Stomach (tissue), 9 donors: ENCODE measurements around the gene KCNH6. TPM values are rescaled to one million over a fixed set of nuclear protein-coding genes. Genes with fewer than 3 reads are reported as not detected.

ENCODE experiments used
- DNase-seq, 2 donors: peaks; one replicate each; pipeline versions ENCODE4 v3.0.0 to v3.0.0-alpha.2; 2013 to 2019
- H3K27ac ChIP-seq, 5 donors: fragments of 200-600 bp in 4 of 5; sonication (generic) in 4 of 5; one replicate each; pipeline ENCODE4 v1.5.1; 2013 to 2019; ENCODE audit warnings: mild to moderate bottlenecking in 1 of 5, moderate library complexity in 1 of 5
- H3K27me3 ChIP-seq, 3 donors: fragments of 200-600 bp; sonication (generic); one replicate each; pipeline ENCODE4 v1.5.1; 2017 to 2019; ENCODE audit warnings: mixed run types in 1 of 3
- H3K36me3 ChIP-seq, 4 donors: fragments of 200-600 bp; sonication (generic); 1 replicate in 3 of 4; 2 replicates in 1 of 4; pipeline ENCODE4 v1.5.1; 2016 to 2019
- H3K4me1 ChIP-seq, 4 donors: fragments of 200-600 bp; sonication (generic); one replicate each; pipeline ENCODE4 v1.5.1; 2016 to 2019
- H3K4me3 ChIP-seq, 4 donors: fragments of 200-600 bp; sonication (generic) in 3 of 4; one replicate each; pipeline ENCODE4 v1.5.1; 2016 to 2019; ENCODE audit warnings: mild to moderate bottlenecking in 1 of 4
- H3K9me3 ChIP-seq, 4 donors: fragments of 200-600 bp; sonication (generic); one replicate each; pipeline ENCODE4 v1.5.1; 2016 to 2019
- EP300 ChIP-seq: sonication (generic); formaldehyde crosslinking; IDR thresholded peaks from one replicate; pipeline ENCODE4 v1.6.1; 2017; ENCODE audit warnings: antibody characterized with exemption
- POLR2A ChIP-seq, 4 donors: fragments of 450-650 bp; IDR thresholded peaks; one replicate each; pipeline ENCODE4 v1.6.1; 2016; ENCODE audit warnings: antibody characterized with exemption in 4 of 4, control low read depth in 2 of 4, mild to moderate bottlenecking in 1 of 4, moderate library complexity in 1 of 4
- POLR2AphosphoS5 ChIP-seq, 3 donors: sonication (generic); formaldehyde crosslinking; IDR thresholded peaks; one replicate each; pipeline ENCODE4 v1.6.1; 2016; ENCODE audit warnings: antibody characterized with exemption in 3 of 3
- WGBS, 5 donors: extraction: QIAGEN DNeasy Blood & Tissue Kit in 3 of 5; methylation state at CpG; one replicate each; pipeline versions ENCODE4 v1.1.5 to v1.1.7; 2013 to 2018; 5-methylcytosine and 5-hydroxymethylcytosine counted together
- intact Hi-C: fragments of 100-400 bp; cut with DNase I; formaldehyde crosslinking; loops from one replicate; pipeline ENCODE4 v1.15.1; 2023; ENCODE audit warnings: low total_unique reads
- polyA plus RNA-seq, 3 donors: library from polyadenylated mRNA; stranded (reverse); fragments of 200-250 nt; gene quantifications; one replicate each; pipeline ENCODE4 v1.2.3, GENCODE V29; 2013
- total RNA-seq, 5 donors: library from RNA; depleted of rRNA; stranded (reverse); fragments of >200 nt; gene quantifications; one replicate each; pipeline versions ENCODE4 v1.1.0 to v1.2.3, GENCODE V29; 2014 to 2016
- TF ChIP-seq, protein P1 (sequence below), 7 experiments: fragments of 450-650 bp in 4 of 7; fragments of 200-600 bp in 3 of 7; sonication (generic) in 3 of 7; IDR thresholded peaks; one replicate each; pipeline ENCODE4 v1.5.1; 2016 to 2019; ENCODE audit warnings: antibody characterized with exemption in 7 of 7, control low read depth in 2 of 7, mild to moderate bottlenecking in 1 of 7
- donor health status: healthy with polysubstance abuse.
- donor health status: Bipolar disorder and iron deficiency.
- donor health status: healthy.

KCNH6 gene
- total and polyA plus RNA-seq, 8 donors: 0.20 to 2.3 (median 0.45) TPM; not detected in 1

GRCh38 chr17:63477480-63478440 lies 45.4 kb upstream of the KCNH6 start:
- intact Hi-C loops: loop anchor here (5.0 kb wide), 1 partner anchor 50 kb away; no protein-coding TSS in a partner anchor
- DNase-seq: peak in 1 of 2 donors; percentile 36
- peaks cover 0 to 64% (median 20%) of the 10 kb centered on the region in 3 donors for H3K27me3 ChIP-seq
- H3K36me3 ChIP-seq: no peaks in the 10 kb centered on the region
- TF ChIP-seq, protein P1, sequence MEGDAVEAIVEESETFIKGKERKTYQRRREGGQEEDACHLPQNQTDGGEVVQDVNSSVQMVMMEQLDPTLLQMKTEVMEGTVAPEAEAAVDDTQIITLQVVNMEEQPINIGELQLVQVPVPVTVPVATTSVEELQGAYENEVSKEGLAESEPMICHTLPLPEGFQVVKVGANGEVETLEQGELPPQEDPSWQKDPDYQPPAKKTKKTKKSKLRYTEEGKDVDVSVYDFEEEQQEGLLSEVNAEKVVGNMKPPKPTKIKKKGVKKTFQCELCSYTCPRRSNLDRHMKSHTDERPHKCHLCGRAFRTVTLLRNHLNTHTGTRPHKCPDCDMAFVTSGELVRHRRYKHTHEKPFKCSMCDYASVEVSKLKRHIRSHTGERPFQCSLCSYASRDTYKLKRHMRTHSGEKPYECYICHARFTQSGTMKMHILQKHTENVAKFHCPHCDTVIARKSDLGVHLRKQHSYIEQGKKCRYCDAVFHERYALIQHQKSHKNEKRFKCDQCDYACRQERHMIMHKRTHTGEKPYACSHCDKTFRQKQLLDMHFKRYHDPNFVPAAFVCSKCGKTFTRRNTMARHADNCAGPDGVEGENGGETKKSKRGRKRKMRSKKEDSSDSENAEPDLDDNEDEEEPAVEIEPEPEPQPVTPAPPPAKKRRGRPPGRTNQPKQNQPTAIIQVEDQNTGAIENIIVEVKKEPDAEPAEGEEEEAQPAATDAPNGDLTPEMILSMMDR (IDR thresholded peaks at IDR 0.05): no peak
- TF ChIP-seq EP300: no peak
- TF ChIP-seq POLR2A (IDR thresholded peaks at IDR 0.05): no peak
- no peak for TF ChIP-seq POLR2AphosphoS5 (IDR thresholded peaks at IDR 0.05)
- H3K27ac ChIP-seq: peak overlapping the region in 2 of 5 donors; percentile 60
- peaks cover 28 to 54% (median 46%) of the 10 kb centered on the region in 4 donors for H3K4me1 ChIP-seq
- peak overlapping the region; percentile 52 to 72 (median 61) for H3K4me3 ChIP-seq
- no peaks in the 10 kb centered on the region for H3K9me3 ChIP-seq
- 8 to 15% (median 12%) methylated on average over 27 to 44 of the region's 44 CpGs for WGBS, 5 donors

- DNase-seq: peak; percentile 88 to 94
- no peaks in the 10 kb centered on the region for H3K36me3 ChIP-seq
- peak overlapping the region in 1 of 4 donors; percentile 5 for H3K4me3 ChIP-seq
- 39 to 46% (median 41%) methylated on average over 14 to 16 of the region's 16 CpGs for WGBS, 5 donors
- TF ChIP-seq POLR2AphosphoS5 (IDR thresholded peaks at IDR 0.05): peak in 1 of 3 donors; percentile 71
- TF ChIP-seq, protein P1 (IDR thresholded peaks at IDR 0.05): peak in 5 of 7 experiments; percentile 54 to 85 (median 75)
- TF ChIP-seq EP300: no peak
- TF ChIP-seq POLR2A (IDR thresholded peaks at IDR 0.05): no peak
- H3K27ac ChIP-seq: no peak overlapping the region
- peaks cover 0 to 64% (median 20%) of the 10 kb centered on the region in 3 donors for H3K27me3 ChIP-seq
- intact Hi-C loops: loop anchor here (5.0 kb wide), 1 partner anchor 52 kb away; no protein-coding TSS in a partner anchor
- H3K9me3 ChIP-seq: no peaks in the 10 kb centered on the region
- H3K4me1 ChIP-seq: peaks cover 24 to 54% (median 45%) of the 10 kb centered on the region in 4 donors
Measured at GRCh38 chr17:63478814-63479494, 44.2 kb upstream of the KCNH6 start.

GRCh38 chr17:63479495-63480184 lies 43.5 kb upstream of the KCNH6 start:
- peaks cover 0 to 64% (median 20%) of the 10 kb centered on the region in 3 donors for H3K27me3 ChIP-seq
- no peak for DNase-seq
- no peaks in the 10 kb centered on the region for H3K9me3 ChIP-seq
- H3K27ac ChIP-seq: no peak overlapping the region
- TF ChIP-seq, protein P1 (IDR thresholded peaks at IDR 0.05): no peak
- TF ChIP-seq EP300: no peak
- TF ChIP-seq POLR2AphosphoS5 (IDR thresholded peaks at IDR 0.05): no peak
- TF ChIP-seq POLR2A (IDR thresholded peaks at IDR 0.05): no peak
- WGBS, 5 donors: 78 to 86% (median 81%) methylated on average over 17 of the region's 17 CpGs
- H3K4me3 ChIP-seq: no peak overlapping the region
- intact Hi-C loops: loop anchor here (5.0 kb wide), 1 partner anchor 52 kb away; no protein-coding TSS in a partner anchor
- peaks cover 22 to 47% (median 40%) of the 10 kb centered on the region in 4 donors for H3K4me1 ChIP-seq
- no peaks in the 10 kb centered on the region for H3K36me3 ChIP-seq
